HUES48 (cell line): ENCODE results near the gene CST8.

ENCODE experiments used
- H3K27ac ChIP-seq: one replicate; pipeline ENCODE4 v1.7.0; 2013; ENCODE audit warnings: low read depth, low read length, inconsistent platforms
- H3K27me3 ChIP-seq: 2 replicates; pipeline ENCODE4 v1.6.1; 2013; ENCODE audit warnings: mild to moderate bottlenecking, low read length; ENCODE audit not compliant: control insufficient read depth, insufficient read depth
- H3K36me3 ChIP-seq: 2 replicates; pipeline ENCODE4 v1.6.1; 2013; ENCODE audit warnings: low read length; ENCODE audit not compliant: control insufficient read depth, insufficient read depth
- H3K4me1 ChIP-seq: 2 replicates; pipeline ENCODE4 v1.6.1; 2013; ENCODE audit warnings: mild to moderate bottlenecking, low read length; ENCODE audit not compliant: control insufficient read depth, insufficient read depth
- H3K4me3 ChIP-seq: 2 replicates; pipeline ENCODE4 v1.5.1; 2013; ENCODE audit warnings: mild to moderate bottlenecking, low read depth, low read length
- H3K9ac ChIP-seq: 2 replicates; pipeline ENCODE4 v1.6.1; 2013; ENCODE audit warnings: mild to moderate bottlenecking, low read depth, low read length, moderate library complexity
- H3K9me3 ChIP-seq: 2 replicates; pipeline ENCODE4 v1.6.1; 2013; ENCODE audit warnings: low read length; ENCODE audit not compliant: control insufficient read depth, insufficient read depth

Gene CST8, protein sequence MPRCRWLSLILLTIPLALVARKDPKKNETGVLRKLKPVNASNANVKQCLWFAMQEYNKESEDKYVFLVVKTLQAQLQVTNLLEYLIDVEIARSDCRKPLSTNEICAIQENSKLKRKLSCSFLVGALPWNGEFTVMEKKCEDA

DNA sequence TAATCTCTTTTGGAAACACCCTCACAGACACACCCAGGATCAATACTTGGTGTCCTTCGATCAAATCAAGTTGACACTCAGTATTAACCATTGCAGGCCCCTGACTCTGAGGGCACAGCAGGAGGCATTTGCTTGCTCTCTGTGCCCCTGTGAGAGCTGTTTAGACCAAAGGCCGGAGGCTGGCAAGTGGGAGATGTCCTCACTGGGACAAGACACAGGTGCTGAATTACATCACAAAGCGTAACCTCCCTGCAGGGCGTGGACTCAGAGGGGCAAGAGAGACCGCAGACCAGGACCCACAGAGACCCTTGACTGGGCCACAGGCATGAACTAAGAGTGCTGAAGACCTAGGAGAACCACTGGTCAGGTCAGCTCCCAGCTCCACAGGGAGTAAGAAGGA, at the start of gene CST8:
Gene CST8 (plus strand): TSS at position 301 of the 400 bp plus-strand sequence. CDS start 551 bp downstream, outside the sequence.
- H3K4me1 ChIP-seq = no peaks in the 10 kb centered on the region
- no peaks in the 10 kb centered on the region for H3K27me3 ChIP-seq
- no peak within 1 kb of the TSS for H3K4me3 ChIP-seq
- H3K9ac ChIP-seq = no peak within 1 kb of the TSS
- peaks cover 5% of the 10 kb centered on the region for H3K9me3 ChIP-seq
- H3K27ac ChIP-seq = no peak within 1 kb of the TSS
- H3K36me3 ChIP-seq = no peaks in the 10 kb centered on the region

DNA sequence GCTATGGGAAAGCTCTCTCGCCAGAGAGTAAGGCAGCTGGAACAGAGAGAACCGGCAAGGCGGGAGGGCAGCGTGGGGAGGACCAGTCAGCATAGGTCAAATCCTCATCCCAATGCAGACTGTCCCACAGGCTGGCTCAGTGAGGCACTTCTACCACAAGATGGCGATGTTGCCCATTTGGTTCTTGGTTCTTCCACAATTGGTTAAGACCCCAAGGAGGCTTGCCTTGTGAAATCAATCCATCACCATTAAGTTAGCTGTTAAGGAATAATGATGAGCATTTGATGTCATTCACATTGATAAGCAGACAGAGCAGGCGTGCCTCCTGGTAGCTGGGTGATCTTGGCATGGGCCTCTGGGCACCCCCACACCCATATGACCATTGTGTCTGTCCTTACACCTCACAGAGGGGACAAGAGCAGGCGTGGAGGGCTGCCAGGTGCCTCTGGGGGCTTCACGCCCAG, 49.0 kb upstream of the CST8 start:
- Histone ChIP-seq H3K27me3 (no peaks in the 10 kb centered on the region), H3K4me3 (no peak overlapping the region), H3K4me1 (no peaks in the 10 kb centered on the region), H3K27ac (no peak overlapping the region), H3K9me3 (no peaks in the 10 kb centered on the region), H3K36me3 (no peaks in the 10 kb centered on the region), H3K9ac (no peak overlapping the region)

DNA sequence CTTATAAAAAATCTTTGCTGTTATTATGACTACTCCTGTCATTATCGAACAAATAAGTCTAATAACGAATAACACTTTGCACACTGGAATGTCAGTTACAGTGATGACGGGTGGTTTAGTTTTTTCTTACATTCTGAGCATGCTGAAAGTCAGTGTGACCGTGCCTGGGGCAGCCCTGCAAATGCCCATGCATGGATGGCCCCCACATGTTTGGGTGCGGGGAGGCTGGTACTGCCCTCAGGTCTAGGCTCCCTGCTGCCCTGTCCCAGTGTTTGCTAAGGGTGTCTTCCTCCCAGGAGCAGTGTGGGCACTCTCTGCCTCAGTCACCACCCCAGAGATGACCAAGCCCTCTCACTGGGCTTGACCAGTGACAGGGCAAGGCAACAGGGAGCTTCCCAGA, 48.5 kb upstream of the CST8 start:
- H3K36me3 ChIP-seq = no peaks in the 10 kb centered on the region
- no peak overlapping the region for H3K27ac ChIP-seq
- no peak overlapping the region for H3K4me3 ChIP-seq
- no peaks in the 10 kb centered on the region for H3K27me3 ChIP-seq
- H3K4me1 ChIP-seq = no peaks in the 10 kb centered on the region
- H3K9me3 ChIP-seq = no peaks in the 10 kb centered on the region
- H3K9ac ChIP-seq = no peak overlapping the region

DNA sequence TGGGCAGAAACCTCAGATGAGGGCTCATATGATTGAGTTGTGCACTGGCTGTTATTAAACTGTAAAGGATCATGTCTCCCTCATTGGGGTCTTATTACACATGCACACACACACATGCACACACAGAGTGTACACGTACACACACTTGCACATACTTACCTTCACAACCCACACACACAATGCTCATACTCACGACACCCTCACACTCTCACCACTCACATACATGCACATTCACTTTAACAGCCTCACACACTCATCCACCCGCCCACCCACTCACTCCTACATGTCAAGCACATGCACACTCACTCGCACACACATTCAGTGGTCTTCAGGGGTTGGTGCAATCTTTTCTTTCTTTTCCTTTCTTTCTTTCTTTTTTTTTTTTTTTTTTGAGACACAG, 46.1 kb upstream of the CST8 start:
- no peak overlapping the region for H3K9ac ChIP-seq
- no peaks in the 10 kb centered on the region for H3K4me1 ChIP-seq
- no peaks in the 10 kb centered on the region for H3K9me3 ChIP-seq
- no peaks in the 10 kb centered on the region for H3K36me3 ChIP-seq
- H3K4me3 ChIP-seq = no peak overlapping the region
- no peak overlapping the region for H3K27ac ChIP-seq
- H3K27me3 ChIP-seq = no peaks in the 10 kb centered on the region

DNA sequence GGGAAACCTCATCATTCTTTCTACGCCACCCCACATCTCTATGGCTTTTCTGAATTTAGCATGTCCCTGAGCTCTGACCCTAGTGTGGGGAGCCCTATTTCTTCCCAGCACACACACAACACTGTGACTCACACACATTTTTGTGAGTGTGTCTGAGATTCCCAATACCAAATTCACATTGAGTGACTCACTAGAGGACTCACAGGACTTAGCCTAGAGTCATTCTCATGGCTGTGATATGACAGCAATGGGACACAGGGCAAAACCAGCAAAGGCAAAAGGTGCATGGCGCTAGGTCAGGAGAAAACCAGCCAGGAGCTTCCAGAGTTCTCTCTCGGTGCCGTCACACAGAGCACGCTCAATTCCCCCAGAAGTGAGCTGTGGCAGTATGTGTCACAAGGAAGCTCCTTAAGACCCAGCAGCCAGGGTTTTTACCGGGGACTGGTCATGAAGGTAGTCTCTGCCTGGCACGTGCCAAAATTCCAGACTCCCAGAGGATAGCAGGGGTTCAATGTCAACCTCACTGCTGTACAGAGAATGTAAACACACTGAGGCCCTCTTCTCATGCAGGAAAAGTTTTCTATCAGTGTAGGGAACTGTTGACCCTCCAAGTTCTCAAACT, 45.2 kb upstream of the CST8 start:
- H3K9me3 ChIP-seq = no peaks in the 10 kb centered on the region
- H3K4me1 ChIP-seq = no peaks in the 10 kb centered on the region
- no peaks in the 10 kb centered on the region for H3K27me3 ChIP-seq
- no peaks in the 10 kb centered on the region for H3K36me3 ChIP-seq
- H3K4me3 ChIP-seq = no peak overlapping the region
- H3K9ac ChIP-seq = no peak overlapping the region
- no peak overlapping the region for H3K27ac ChIP-seq

DNA sequence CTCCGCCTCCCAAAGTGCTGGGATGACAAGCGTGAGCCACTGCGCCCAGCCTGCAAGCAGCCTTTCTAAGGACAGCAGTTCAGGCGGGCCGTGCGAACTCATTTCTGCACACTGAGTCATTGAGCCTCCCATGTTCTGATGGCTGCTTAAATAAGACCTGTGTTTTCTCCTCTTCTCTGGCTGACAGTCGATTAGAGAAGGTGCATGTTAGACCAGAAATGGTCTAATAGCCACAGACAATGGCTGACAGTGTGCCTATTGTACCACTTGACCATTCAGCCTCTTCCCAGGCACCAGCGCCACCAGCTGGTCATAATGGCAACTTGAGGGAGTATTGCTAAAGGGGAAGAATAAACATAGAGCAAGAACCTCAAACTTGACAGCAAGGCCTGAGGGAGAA, 44.4 kb upstream of the CST8 start:
- no peak overlapping the region for H3K27ac ChIP-seq
- no peak overlapping the region for H3K9ac ChIP-seq
- no peaks in the 10 kb centered on the region for H3K9me3 ChIP-seq
- no peaks in the 10 kb centered on the region for H3K4me1 ChIP-seq
- no peaks in the 10 kb centered on the region for H3K36me3 ChIP-seq
- no peaks in the 10 kb centered on the region for H3K27me3 ChIP-seq
- no peak overlapping the region for H3K4me3 ChIP-seq

DNA sequence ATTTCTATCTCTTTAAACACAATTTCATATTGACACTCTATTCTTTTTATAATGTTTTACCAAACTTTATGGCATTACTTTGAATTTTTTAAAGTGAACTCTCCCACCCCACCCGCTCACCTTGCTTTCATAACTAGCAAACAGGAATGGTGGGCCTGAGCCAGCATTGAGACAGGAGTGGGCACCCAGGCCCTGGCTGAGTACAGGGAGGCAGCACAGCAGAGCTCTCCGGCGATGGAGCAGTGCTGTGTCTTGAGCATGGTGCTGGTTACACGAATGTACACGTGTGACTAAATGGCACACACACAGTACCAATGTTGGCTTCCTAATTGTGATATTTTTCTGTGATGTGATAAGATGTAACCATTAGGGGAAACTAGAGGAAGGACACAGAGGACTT, 42.8 kb upstream of the CST8 start:
- H3K9me3 ChIP-seq = no peaks in the 10 kb centered on the region
- H3K9ac ChIP-seq = no peak overlapping the region
- no peak overlapping the region for H3K27ac ChIP-seq
- H3K4me1 ChIP-seq = no peaks in the 10 kb centered on the region
- H3K27me3 ChIP-seq = no peaks in the 10 kb centered on the region
- H3K36me3 ChIP-seq = no peaks in the 10 kb centered on the region
- H3K4me3 ChIP-seq = no peak overlapping the region

DNA sequence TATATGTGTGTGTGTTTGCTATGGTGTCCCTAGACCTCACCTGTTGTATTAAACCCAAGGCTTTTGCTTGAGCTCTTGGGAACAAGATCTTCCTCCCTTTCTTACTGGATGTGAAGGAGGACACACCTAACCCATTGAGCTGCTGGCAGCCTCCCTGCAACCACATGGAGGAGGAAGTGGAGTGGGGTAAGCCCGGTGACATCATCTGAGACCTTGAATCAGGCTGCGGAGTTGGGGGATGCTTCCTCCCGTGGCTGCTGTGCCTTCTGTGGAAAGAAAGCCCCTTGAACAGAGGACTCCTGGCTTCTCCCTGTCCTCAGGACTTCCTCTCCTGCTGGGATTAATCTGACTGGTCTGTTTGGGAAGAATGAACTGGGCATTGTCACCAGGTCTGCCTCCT, 41.5 kb upstream of the CST8 start:
- Histone ChIP-seq H3K36me3 (no peaks in the 10 kb centered on the region), H3K4me1 (no peaks in the 10 kb centered on the region), H3K27me3 (no peaks in the 10 kb centered on the region), H3K4me3 (no peak overlapping the region), H3K9me3 (no peaks in the 10 kb centered on the region), H3K27ac (no peak overlapping the region), H3K9ac (no peak overlapping the region)

DNA sequence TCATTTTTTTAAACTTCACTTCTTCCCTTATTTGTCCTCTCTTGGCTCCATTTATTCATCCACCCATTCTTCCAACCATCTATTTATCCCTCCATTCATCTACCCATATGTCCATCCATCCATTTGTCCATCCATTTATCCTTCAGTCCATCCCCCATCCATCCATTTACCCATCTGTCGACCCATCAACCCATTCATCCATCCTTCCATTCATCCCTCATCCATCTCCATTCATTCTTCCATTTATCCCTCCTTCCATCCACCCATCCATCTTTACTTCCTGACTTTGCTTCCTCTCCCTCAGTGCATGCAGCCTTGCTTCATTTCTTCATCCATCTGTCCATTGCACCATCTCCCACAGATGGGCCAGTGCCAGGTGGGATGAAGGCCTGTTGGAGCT, 40.0 kb upstream of the CST8 start:
- no peak overlapping the region for H3K4me3 ChIP-seq
- H3K9ac ChIP-seq = no peak overlapping the region
- no peak overlapping the region for H3K27ac ChIP-seq
- no peaks in the 10 kb centered on the region for H3K4me1 ChIP-seq
- H3K9me3 ChIP-seq = no peaks in the 10 kb centered on the region
- H3K27me3 ChIP-seq = no peaks in the 10 kb centered on the region
- H3K36me3 ChIP-seq = no peaks in the 10 kb centered on the region

DNA sequence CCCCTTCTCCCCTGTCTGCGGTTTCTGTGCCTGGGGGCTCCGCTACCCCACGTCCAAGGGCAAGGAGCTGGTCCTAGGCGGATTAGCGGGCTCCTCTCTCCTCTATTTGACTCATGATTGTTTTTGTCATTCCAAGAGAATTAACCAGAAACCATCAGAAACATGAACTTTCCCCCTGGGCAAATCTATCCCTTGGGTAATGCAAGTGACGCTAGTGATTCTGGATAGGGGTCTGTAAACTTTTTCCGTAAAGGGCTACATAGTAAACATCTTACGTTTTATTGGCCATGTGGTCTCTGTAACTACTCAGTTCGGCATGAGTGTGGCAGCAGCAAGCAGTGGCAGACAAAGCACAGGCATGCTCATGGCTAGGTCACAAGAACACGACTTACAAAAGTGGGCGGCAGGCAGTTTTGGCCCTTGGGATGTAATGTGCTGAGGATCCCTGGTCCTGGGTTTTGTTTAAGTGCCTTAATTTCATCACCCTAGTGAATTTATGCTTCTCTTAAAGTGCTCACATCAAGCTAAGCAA, 38.9 kb upstream of the CST8 start:
- H3K9me3 ChIP-seq = no peaks in the 10 kb centered on the region
- no peaks in the 10 kb centered on the region for H3K4me1 ChIP-seq
- no peak overlapping the region for H3K9ac ChIP-seq
- H3K27me3 ChIP-seq = no peaks in the 10 kb centered on the region
- no peak overlapping the region for H3K4me3 ChIP-seq
- no peaks in the 10 kb centered on the region for H3K36me3 ChIP-seq
- no peak overlapping the region for H3K27ac ChIP-seq

DNA sequence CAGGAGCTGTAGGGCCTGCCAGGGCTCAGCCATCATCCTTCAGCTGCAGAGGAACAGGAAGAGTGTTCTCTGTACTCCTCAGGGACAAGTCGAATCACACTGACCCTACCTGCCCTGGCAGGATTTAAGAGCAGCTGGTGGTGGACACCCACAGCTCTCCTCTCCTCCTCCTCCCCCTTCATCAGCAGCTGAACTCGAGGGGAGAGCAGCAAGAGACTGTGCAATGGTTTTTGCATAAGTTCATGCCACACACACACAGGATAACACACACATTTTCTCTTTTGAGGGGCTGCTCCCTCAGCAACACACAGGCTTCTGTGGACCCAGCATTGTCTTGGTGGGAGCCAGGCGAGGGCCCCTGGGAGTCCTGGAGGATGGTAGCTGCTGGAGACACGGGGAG, 38.1 kb upstream of the CST8 start, which contains the start of gene CST11:
Gene CST11 (minus strand): TSS at position 101 of the 400 bp plus-strand sequence. CDS start 65 bp downstream, at position 36.
- no peak within 1 kb of the TSS for H3K9ac ChIP-seq
- H3K4me1 ChIP-seq = no peaks in the 10 kb centered on the region
- H3K27me3 ChIP-seq = no peaks in the 10 kb centered on the region
- no peaks in the 10 kb centered on the region for H3K9me3 ChIP-seq
- no peaks in the 10 kb centered on the region for H3K36me3 ChIP-seq
- no peak within 1 kb of the TSS for H3K4me3 ChIP-seq
- no peak within 1 kb of the TSS for H3K27ac ChIP-seq
